Type B pancreatic cell (in vitro differentiated cells): ENCODE results near the gene UBE2D2. TPM values are rescaled to one million over a fixed set of nuclear protein-coding genes. Genes with fewer than 3 reads are reported as not detected.

Source experiments
- DNase-seq: peaks from one replicate; pipeline ENCODE4 v3.0.0; 2021; ENCODE audit warnings: mixed read lengths; ENCODE audit not compliant: unreplicated experiment; ENCODE audit errors: extremely low spot score
- H3K27ac Mint-ChIP-seq: 2 replicates; pipeline ENCODE4 v1.8.0; 2021; ENCODE audit warnings: mild to moderate bottlenecking, mixed read lengths
- H3K27me3 Mint-ChIP-seq: 2 replicates; pipeline ENCODE4 v1.8.0; 2021; ENCODE audit warnings: mixed read lengths
- H3K36me3 Mint-ChIP-seq: 2 replicates; pipeline ENCODE4 v1.8.0; 2021; ENCODE audit warnings: mixed read lengths
- H3K4me1 Mint-ChIP-seq: one replicate; pipeline ENCODE4 v1.8.0; 2021; ENCODE audit warnings: mixed read lengths; ENCODE audit not compliant: unreplicated experiment
- H3K4me3 Mint-ChIP-seq: 2 replicates; pipeline ENCODE4 v1.8.0; 2021; ENCODE audit warnings: mild to moderate bottlenecking, mixed read lengths
- H3K9me3 Mint-ChIP-seq: 2 replicates; pipeline ENCODE4 v1.8.0; 2021; ENCODE audit warnings: mixed read lengths
- total RNA-seq: library from RNA; stranded (reverse); gene quantifications from 2 replicates; pipeline ENCODE4 v1.2.1, GENCODE V29; 2021; ENCODE audit warnings: low replicate concordance
- TF ChIP-seq, protein P1 (sequence below): fragments of 200-600 bp; sonication (generic); conservative IDR thresholded peaks from 2 replicates; pipeline ENCODE4 v1.5.0; 2021; ENCODE audit warnings: antibody characterized with exemption, mild to moderate bottlenecking

Gene UBE2D2
- total RNA-seq, 1 donor from 2014 or later, result 140 TPM

DNA sequence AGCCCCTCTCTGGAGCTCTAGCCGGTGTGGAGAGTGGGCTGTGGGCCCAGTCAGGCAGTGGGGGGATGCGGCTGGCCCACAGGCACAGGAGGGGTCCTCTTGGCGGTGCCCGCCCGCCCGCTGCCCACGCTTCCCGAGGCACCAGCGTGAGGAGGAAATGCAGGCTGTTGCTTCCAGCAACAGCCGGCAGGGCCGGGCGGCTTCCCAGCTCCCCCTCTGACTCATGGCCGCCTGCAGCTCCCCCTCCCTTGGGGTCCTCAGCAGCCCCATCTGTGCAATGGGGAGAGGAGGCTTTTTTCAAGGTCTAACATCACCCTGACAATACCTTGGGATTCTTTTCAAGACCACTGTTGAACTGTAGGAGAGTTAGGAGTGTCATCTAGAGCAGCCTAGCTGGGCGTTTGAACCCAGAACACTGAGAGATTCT lies 97.4 kb downstream of the UBE2D2 start:
- Mint-ChIP-seq H3K4me1 (peaks cover 47% of the 10 kb centered on the region), H3K4me3 (peak overlapping the region; percentile 75), H3K9me3 (no peaks in the 10 kb centered on the region), H3K27me3 (no peaks in the 10 kb centered on the region), H3K27ac (peak overlapping the region; percentile 67), H3K36me3 (no peaks in the 10 kb centered on the region)
- TF ChIP-seq, protein P1, sequence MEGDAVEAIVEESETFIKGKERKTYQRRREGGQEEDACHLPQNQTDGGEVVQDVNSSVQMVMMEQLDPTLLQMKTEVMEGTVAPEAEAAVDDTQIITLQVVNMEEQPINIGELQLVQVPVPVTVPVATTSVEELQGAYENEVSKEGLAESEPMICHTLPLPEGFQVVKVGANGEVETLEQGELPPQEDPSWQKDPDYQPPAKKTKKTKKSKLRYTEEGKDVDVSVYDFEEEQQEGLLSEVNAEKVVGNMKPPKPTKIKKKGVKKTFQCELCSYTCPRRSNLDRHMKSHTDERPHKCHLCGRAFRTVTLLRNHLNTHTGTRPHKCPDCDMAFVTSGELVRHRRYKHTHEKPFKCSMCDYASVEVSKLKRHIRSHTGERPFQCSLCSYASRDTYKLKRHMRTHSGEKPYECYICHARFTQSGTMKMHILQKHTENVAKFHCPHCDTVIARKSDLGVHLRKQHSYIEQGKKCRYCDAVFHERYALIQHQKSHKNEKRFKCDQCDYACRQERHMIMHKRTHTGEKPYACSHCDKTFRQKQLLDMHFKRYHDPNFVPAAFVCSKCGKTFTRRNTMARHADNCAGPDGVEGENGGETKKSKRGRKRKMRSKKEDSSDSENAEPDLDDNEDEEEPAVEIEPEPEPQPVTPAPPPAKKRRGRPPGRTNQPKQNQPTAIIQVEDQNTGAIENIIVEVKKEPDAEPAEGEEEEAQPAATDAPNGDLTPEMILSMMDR, result no peak
- DNase-seq, result no peak

DNA sequence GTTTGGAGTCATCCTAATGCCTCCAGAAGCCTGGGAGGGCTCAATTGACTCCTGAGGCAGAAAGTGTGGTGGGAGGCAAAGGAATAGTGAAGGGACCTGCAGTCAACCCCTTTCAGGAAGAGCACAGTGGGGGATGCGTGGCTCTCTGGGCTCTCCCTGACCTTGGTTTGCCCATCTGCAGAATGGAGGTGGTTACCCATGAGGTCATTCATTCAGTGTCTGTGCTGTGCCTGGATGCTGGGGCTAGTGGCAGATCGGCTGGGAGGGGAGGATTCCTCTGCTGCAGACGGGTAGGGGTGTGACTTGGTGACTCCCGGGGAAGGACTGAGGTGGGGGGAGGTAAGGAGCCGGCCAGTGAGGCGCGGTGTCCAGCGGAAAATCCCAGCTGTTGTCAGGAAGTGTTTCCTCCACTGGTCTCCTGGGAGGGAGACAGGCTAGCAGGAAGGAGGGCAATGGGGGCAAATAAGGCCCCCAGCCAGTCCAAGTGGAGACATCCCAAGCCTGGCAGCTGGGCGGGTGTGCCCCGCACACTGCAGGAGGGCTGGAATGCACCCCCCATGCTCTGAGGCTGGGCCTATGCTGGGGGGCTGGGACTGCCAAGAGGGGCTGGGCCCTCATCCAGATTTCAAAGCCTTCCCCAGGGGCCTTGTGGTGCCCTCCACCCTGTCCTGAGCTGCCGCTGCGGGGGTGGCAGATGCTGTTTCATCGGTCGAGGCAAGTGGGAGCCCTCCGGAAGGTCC lies 98.0 kb downstream of the UBE2D2 start:
- TF ChIP-seq, protein P1, result no peak
- Mint-ChIP-seq H3K4me3 (peak overlapping the region; percentile 75), H3K27me3 (no peaks in the 10 kb centered on the region), H3K36me3 (no peaks in the 10 kb centered on the region), H3K4me1 (peaks cover 43% of the 10 kb centered on the region), H3K27ac (peak overlapping the region; percentile 67), H3K9me3 (no peaks in the 10 kb centered on the region)
- DNase-seq, result no peak

DNA sequence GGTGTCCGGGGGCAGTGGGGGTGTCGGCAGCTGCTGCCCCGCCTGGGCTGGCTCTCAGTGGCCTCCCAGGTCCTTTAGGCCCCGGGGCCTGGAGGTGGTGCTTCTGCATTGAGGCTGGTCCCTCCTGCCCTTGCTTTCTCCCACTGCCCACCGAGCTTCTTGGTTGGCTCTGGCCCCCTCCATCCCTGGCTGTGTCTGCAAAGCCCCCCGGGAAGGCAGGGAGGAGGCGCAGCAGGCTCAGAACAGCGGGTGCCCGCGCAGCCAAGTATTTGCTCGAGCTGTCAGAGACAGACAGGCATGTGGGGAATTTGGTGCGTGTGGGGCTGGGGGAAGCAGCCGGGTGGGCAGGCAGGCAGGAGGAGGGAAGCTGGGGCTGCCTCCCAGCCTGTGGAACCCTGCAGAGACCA lies 98.6 kb downstream of the UBE2D2 start:
- peaks cover 37% of the 10 kb centered on the region for H3K4me1 Mint-ChIP-seq
- no peaks in the 10 kb centered on the region for H3K9me3 Mint-ChIP-seq
- H3K27ac Mint-ChIP-seq, result peak overlapping the region; percentile 78
- DNase-seq, result no peak
- H3K27me3 Mint-ChIP-seq, result no peaks in the 10 kb centered on the region
- TF ChIP-seq, protein P1, result no peak
- no peaks in the 10 kb centered on the region for H3K36me3 Mint-ChIP-seq
- peak overlapping the region; percentile 55 for H3K4me3 Mint-ChIP-seq

DNA sequence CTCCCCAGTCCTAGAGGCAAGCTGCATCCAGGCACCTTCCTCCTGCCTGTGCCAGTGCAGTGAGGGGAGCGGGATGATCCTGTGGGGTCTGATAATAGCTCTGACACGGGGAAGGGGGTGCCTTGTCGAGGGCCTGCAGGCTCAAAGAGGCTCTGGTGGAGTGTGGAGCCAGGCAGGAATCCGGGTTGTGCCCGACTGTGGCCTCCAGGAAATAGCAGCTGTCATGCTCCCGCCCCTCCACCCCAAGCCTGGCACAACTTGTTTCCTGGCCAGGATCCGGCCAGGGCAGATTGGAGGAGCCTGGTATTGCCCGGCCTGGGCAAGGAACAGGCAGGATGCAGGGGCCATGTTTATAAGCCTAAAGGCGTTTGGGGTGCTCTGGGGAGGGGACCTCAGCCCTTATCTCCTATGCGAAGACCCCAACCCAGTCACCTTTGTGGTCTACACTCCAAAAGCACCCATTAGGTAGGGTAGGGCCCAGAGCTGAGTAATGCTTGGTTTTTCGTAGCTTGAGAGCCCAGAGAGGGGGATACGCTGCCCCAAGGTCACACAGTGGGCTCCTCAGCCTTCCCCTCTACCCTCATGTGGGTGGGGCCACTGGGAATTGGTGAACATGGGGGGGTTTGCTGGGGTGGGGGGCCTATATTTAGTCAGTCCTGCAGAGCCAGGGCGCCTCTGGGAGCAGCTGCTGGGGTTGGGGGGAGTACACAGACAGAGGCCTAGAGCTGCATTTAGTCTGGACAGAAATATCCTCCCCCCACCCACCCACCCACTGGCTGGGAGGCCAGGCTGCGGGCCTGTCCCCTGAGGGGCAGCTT lies 99.2 kb downstream of the UBE2D2 start:
- H3K9me3 Mint-ChIP-seq, result no peaks in the 10 kb centered on the region
- H3K36me3 Mint-ChIP-seq, result no peaks in the 10 kb centered on the region
- H3K4me3 Mint-ChIP-seq, result peak overlapping the region; percentile 55
- peaks cover 36% of the 10 kb centered on the region for H3K4me1 Mint-ChIP-seq
- DNase-seq, result no peak
- TF ChIP-seq, protein P1, result no peak
- no peaks in the 10 kb centered on the region for H3K27me3 Mint-ChIP-seq
- peak overlapping the region; percentile 78 for H3K27ac Mint-ChIP-seq

DNA sequence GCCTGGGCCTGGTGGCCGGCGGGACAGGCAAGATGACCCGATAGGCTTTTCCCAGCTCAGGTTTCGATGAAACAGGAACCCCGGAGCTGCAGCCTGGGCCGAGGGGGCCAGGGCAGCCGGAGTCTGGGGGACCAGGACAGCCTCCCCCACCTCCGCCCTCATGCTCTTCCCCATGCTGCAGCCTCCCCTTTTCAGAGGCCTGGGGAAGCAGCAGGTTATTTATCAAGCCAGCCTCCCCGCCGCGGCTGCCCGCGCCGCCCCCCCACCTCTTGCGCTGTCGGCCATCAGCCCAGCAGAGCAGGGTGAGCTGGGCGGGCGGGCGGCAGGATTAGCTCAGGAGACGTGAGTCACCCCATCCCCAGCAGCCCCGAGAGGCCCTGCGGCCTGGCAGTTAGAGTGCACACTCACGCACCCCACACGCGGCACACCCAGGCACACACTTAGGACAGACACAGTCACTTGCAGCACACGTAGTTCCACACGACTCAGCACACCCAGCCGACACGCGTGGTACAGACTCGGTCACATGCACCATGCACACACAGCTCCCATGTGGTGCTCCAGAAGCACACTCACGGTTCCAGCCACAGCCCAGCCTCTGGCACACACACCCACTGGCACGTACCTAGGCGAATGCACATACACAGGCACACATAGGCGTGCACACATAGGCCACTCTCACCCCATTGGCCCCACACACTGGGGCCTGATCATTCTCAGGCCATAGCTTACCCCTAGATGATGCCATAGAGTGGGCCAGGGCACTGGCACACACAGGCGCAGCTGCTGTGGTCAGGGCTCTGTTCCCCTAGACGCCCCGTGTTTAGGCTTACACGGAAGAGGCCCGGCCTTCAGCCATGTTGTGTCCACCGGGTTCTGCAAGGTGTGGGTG lies 100.0 kb downstream of the UBE2D2 start:
- TF ChIP-seq, protein P1, result no peak
- Mint-ChIP-seq H3K4me1 (peaks cover 32% of the 10 kb centered on the region), H3K27ac (peak overlapping the region; percentile 72), H3K9me3 (no peaks in the 10 kb centered on the region), H3K27me3 (no peaks in the 10 kb centered on the region), H3K4me3 (peak overlapping the region; percentile 44), H3K36me3 (no peaks in the 10 kb centered on the region)
- no peak for DNase-seq
